Adrenal gland (tissue), 12 donors: ENCODE measurements around the gene DYRK3. TPM values are rescaled to one million over a fixed set of nuclear protein-coding genes. Genes with fewer than 3 reads are reported as not detected.
"Not testable (repeated sequence)": the region's sequence is repeated elsewhere in the genome, so short reads cannot be mapped to it uniquely, and the experiment has no call there.

ENCODE experiments used
- DNase-seq, 7 donors: peaks; one replicate each; pipeline ENCODE4 v3.0.0-alpha.2; 2019 to 2020
- H3K27ac ChIP-seq, 5 donors: fragments of 200-600 bp; sonication (generic) in 4 of 5; 1 replicate in 3 of 5; 2 replicates in 2 of 5; pipeline versions ENCODE4 v1.5.1 to v1.8.0; 2016 to 2020; ENCODE audit warnings: mild to moderate bottlenecking in 1 of 5
- H3K27me3 ChIP-seq: fragments of 200-600 bp; 2 replicates; pipeline ENCODE4 v1.8.0; 2021
- H3K36me3 ChIP-seq, 2 donors: fragments of 200-600 bp; replicated peaks in 1 of 2; 1 replicate in 1 of 2; 2 replicates in 1 of 2; pipeline versions ENCODE4 v1.5.1 to v1.8.0; 2018 to 2022
- H3K4me1 ChIP-seq, 2 donors: fragments of 200-600 bp; replicated peaks in 1 of 2; 1 replicate in 1 of 2; 2 replicates in 1 of 2; pipeline versions ENCODE4 v1.5.1 to v1.8.0; 2018 to 2021
- H3K4me3 ChIP-seq, 4 donors: fragments of 200-600 bp; sonication (generic) in 3 of 4; one replicate each; pipeline ENCODE4 v1.5.1; 2016 to 2018
- H3K9me3 ChIP-seq, 3 donors: fragments of 200-600 bp; sonication (generic) in 1 of 3; replicated peaks in 1 of 3; 1 replicate in 2 of 3; 2 replicates in 1 of 3; pipeline versions ENCODE4 v1.5.1 to v1.8.0; 2016 to 2021
- CTCF ChIP-seq, 6 experiments: fragments of 450-650 bp in 4 of 6; fragments of 200-600 bp in 2 of 6; sonication (generic) in 1 of 6; IDR thresholded peaks; 1 replicate in 5 of 6; 2 replicates in 1 of 6; pipeline versions ENCODE4 v1.5.1 to v1.8.0; 2016 to 2021; ENCODE audit warnings: antibody characterized with exemption in 6 of 6, mild to moderate bottlenecking in 2 of 6, moderate library complexity in 1 of 6
- POLR2A ChIP-seq, 2 donors: fragments of 450-650 bp; IDR thresholded peaks; one replicate each; pipeline ENCODE4 v1.6.1; 2017; ENCODE audit warnings: antibody characterized with exemption in 2 of 2, mild to moderate bottlenecking in 2 of 2, moderate library complexity in 1 of 2
- WGBS, 4 donors: extraction: QIAGEN DNeasy Blood & Tissue Kit in 2 of 4; methylation state at CpG; one replicate each; pipeline versions ENCODE4 v1.1.5 to v1.1.7; 2013 to 2017; 5-methylcytosine and 5-hydroxymethylcytosine counted together
- intact Hi-C, 2 donors: fragments of 100-400 bp; cut with DNase I; formaldehyde crosslinking; loops; one replicate each; pipeline versions ENCODE4 v1.14.1 to v1.15.0; 2022 to 2023
- polyA plus RNA-seq, 3 donors: library from polyadenylated mRNA; stranded (reverse); fragments of 200-250 nt in 2 of 3; fragments of 350-450 nt in 1 of 3; fragmentation: Illumina TruSeq in 1 of 3; extraction: RNeasy Lipid Tissue Mini Kit (QIAGEN cat#74804) in 1 of 3; gene quantifications; one replicate each; pipeline ENCODE4 v1.2.3, GENCODE V29; 2013 to 2014
- total RNA-seq, 9 donors: library from RNA; depleted of rRNA in 4 of 9; stranded (reverse); fragments of >200 nt in 4 of 9; fragments of 120-200 nt in 1 of 9; fragmentation: NEBNext Ultra II Directional in 1 of 9; extraction: Animal tissue kit (Norgen Biotek cat#: 25700) in 1 of 9; gene quantifications; one replicate each; pipeline versions ENCODE4 v1.1.0 to v1.2.4, GENCODE V29; 2013 to 2023
- donor health status: healthy with polysubstance abuse.
- donor health status: Bipolar disorder and iron deficiency.
- donor health status: DM: yes; HTN: yes; CAD: no.
- donor health status: DM: no; HTN: no; CAD: no.
- donor health status: DM: no; HTN: no; CAD: no.
- donor health status: DM: yes; HTN: yes; CAD: no.

DYRK3 gene
- total and polyA plus RNA-seq, 12 donors = 2.9 to 6.6 (median 5.2) TPM

DNA sequence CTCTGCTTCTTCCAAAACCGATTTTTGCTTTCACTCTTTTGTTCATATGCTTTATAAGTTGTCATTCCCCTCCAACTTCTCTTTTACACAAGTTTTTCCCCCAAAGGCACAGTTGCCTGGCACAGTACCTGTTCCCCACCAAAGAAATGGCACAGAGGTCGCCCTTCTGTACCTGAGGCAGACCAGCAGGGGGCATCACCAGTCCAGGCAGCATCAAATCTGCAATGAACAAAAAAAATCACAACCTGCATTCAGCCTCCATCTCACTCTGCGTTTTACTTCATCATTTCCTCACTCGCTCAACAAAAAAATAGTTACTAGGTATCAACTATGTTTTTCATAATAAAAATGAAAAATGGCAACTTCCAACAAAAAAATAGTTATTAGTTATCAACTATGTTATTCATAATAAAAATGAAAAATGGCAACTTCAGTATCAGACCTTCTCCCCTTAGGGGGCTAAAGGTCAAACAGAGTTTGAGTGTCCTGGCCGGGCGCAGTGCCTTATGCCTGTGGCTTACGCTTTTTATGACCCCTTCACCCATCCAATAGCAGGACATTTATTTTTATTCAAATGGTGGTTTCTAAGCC is 27.1 kb upstream of the DYRK3 start:
- WGBS, 4 donors = 70 to 75% (median 72%) methylated on average over 7 of the region's 7 CpGs
- peak in 2 of 7 donors; percentile 51 for DNase-seq

DNA sequence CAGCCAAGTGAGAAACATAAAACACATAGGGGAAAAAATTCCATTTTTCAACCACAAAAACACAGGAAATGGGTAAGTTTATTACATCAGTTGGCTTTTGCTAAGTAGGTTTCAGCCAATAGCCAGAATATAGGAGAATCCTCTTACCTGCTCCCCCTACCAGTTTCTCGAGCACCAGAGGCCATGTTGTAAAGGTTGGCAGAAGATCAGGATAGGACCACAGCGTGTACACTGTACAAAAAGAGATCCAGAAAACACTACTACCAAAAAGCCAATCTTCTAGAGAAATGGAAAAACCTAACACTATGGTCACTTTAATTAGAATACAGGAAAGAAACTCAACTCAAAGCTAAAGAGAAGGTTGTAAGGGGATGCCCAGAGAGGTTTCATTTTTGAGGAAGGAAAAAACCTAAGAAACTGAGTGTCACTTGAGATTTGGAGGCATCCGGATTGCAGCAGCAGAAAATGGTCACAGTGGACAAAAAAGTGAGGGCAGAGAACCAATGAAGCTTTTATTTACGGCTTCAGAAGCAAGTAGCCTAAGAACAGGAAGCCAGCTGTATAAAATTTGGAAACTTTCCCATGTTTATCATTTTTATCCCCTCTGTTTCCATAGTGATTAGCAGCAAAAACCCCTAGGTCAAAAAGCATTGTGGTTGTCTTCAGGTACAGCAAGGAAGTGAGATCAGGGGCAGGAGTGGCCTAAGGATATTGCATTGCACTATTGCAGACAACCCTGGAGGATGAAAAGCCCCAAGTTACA is 25.9 kb upstream of the DYRK3 start:
- 67 to 74% (median 70%) methylated on average over 4 of the region's 4 CpGs for WGBS, 4 donors
- no peak overlapping the region for H3K27ac ChIP-seq
- no peak overlapping the region for H3K4me3 ChIP-seq
- no peaks in the 10 kb centered on the region for H3K27me3 ChIP-seq
- intact Hi-C loops = no loop called here
- peaks cover 6 to 12% of the 10 kb centered on the region in 2 donors for H3K4me1 ChIP-seq
- TF ChIP-seq POLR2A (IDR thresholded peaks at IDR 0.05) (no peak), CTCF (IDR thresholded peaks at IDR 0.05) (no peak)
- DNase-seq = no peak
- H3K9me3 ChIP-seq = no peaks in the 10 kb centered on the region
- H3K36me3 ChIP-seq = peaks cover 0 to 46% of the 10 kb centered on the region in 2 donors

More for the DNA sequence above, 27.1 kb upstream of the DYRK3 start:
- H3K9me3 ChIP-seq = no peaks in the 10 kb centered on the region
- H3K4me1 ChIP-seq = peaks cover 6 to 12% of the 10 kb centered on the region in 2 donors
- H3K27ac ChIP-seq = no peak overlapping the region
- no peak overlapping the region for H3K4me3 ChIP-seq
- no peak for TF ChIP-seq POLR2A (IDR thresholded peaks at IDR 0.05)
- TF ChIP-seq CTCF (IDR thresholded peaks at IDR 0.05) = peak; percentile 51 to 66 (median 60)
- H3K36me3 ChIP-seq = peaks cover 0 to 57% of the 10 kb centered on the region in 2 donors
- no peaks in the 10 kb centered on the region for H3K27me3 ChIP-seq
- intact Hi-C loops = no loop called here

DNA sequence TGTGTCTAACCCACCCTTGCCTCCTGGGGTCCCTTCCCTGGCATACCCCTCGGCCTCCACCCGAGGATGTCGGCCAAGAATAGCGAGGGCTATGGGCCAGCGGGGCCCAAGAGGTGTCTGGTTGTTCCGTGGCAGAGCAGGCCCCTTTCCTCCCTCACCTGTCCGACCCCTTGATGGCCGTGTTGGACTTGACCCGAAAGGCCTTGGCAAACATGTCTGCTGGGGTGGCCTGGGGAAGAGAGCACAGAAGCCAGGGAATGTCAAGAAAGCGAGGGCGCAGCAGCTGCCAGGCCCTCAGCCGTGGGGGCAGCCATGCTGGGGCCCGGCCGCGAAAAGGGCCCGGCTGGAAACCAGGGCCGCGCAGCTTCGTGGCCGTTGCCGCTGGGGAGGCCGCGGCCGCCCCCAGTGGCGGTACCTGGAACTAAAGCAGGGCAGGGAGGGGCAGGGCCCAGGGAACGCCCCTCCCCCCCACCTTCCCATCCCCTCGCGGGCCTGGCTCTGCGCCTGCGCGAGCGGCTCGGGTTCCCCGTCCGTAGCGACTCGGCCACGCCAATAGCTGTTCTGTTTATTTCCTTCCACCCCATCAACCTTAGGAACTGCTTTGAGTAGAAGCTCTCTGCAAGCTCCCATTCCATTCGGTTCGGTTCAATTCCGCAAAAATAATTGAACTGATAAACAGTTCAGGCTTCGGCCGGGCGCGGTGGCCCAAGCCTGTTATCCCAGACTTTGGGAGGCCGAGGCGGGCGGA is 23.0 kb upstream of the DYRK3 start, which contains the start of gene EIF2D:
TSS of gene EIF2D (minus strand) at position 337 of the 748 bp plus-strand sequence. CDS start at position 214, 123 bp downstream.
- intact Hi-C loops = no loop called here

GRCh38 chr1:206626396-206626795 is 8.9 kb upstream of the DYRK3 start:
- H3K4me1 ChIP-seq, H3K27ac ChIP-seq, H3K36me3 ChIP-seq, H3K27me3 ChIP-seq, intact Hi-C loops, H3K4me3 ChIP-seq, H3K9me3 ChIP-seq, DNase-seq: not testable (repeated sequence)
- WGBS, 4 donors = 83 to 95% (median 93%) methylated on average over 2 of the region's 2 CpGs

More for the DNA sequence above, 23.0 kb upstream of the DYRK3 start, which contains the start of gene EIF2D:
- TF ChIP-seq CTCF (IDR thresholded peaks at IDR 0.05) (peak; percentile 89 to 99 (median 96)), POLR2A (IDR thresholded peaks at IDR 0.05) (peak; percentile 81 to 82)
- H3K4me3 ChIP-seq = peak within 1 kb of the TSS; percentile 7 to 86 (median 38)
- peak within 1 kb of the TSS; percentile 38 to 90 (median 60) for H3K27ac ChIP-seq
- peak; percentile 94 to 96 (median 96) for DNase-seq
- no peaks in the 10 kb centered on the region for H3K9me3 ChIP-seq
- H3K36me3 ChIP-seq = peaks cover 0 to 21% of the 10 kb centered on the region in 2 donors
- H3K27me3 ChIP-seq = no peaks in the 10 kb centered on the region
- 5 to 16% (median 10%) methylated on average over 19 to 48 of the region's 48 CpGs for WGBS, 4 donors
- H3K4me1 ChIP-seq = peaks cover 6 to 12% of the 10 kb centered on the region in 2 donors
